HepG2 (cell line): Measurements from ENCODE around the gene KISS1. TPM values are rescaled to one million over a fixed set of nuclear protein-coding genes. Genes with fewer than 3 reads are reported as not detected.

Experiments used
- ATAC-seq: fragments of 200-7000 bp; cut with Tn5 transposase; 3 replicates; pipeline ENCODE4 v1.9.1; 2020; ENCODE audit warnings: mild to moderate bottlenecking, moderate library complexity
- BruUV-seq: library from RNA; stranded (reverse); fragments of 400-500 nt; replicated peaks from 2 replicates; lab custom pipeline; 2021; lab: Mats Ljungman, UMichigan
- CTCF ChIA-PET: fragments of 300-600 bp; formaldehyde crosslinking; extraction: SDS; loops from one replicate; lab custom pipeline; 2021; ENCODE audit warnings: low total read pairs, inconsistent platforms, low intra/inter-chr PET ratio; lab: Yijun Ruan, JAX
- POLR2A ChIA-PET: fragments of 350-600 bp; sonication (Branson Sonifier 250); formaldehyde crosslinking; loops from one replicate; lab custom pipeline; 2020; ENCODE audit warnings: antibody characterized with exemption, inconsistent platforms; lab: Yijun Ruan, JAX
- DNase-seq: peaks from one replicate; pipeline ENCODE4 v3.0.0-alpha.2; 2015; ENCODE audit warnings: low spot score
- FAIRE-seq: peaks from 3 replicates; lab custom pipeline; 2011; peaks lifted over from hg19 to GRCh38; lab: Jason Lieb, UNC
- H2AFZ ChIP-seq: one replicate; pipeline ENCODE4 v1.6.1; 2011; ENCODE audit warnings: low read length, inconsistent platforms
- H3K27ac ChIP-seq: fragments of 300-600 bp; 3 replicates; pipeline ENCODE4 v1.8.0; 2011; ENCODE audit warnings: mixed run types, mild to moderate bottlenecking, mixed read lengths, low read length, inconsistent platforms; ENCODE audit not compliant: insufficient read depth; ENCODE audit errors: extremely low read length
- H3K27me3 ChIP-seq, 2 experiments: fragments of 200-600 bp in 1 of 2; 2 replicates in 1 of 2; 3 replicates in 1 of 2; pipeline versions ENCODE4 v1.6.0 to v1.8.0; 2011; ENCODE audit warnings: low read length in 2 of 2, mild to moderate bottlenecking in 2 of 2, moderate library complexity in 2 of 2, inconsistent platforms in 1 of 2; ENCODE audit not compliant: insufficient read depth in 2 of 2, control insufficient read depth in 1 of 2
- H3K36me3 ChIP-seq, 2 experiments: fragments of 200-600 bp in 1 of 2; replicated peaks in 1 of 2; 2 replicates in 1 of 2; 3 replicates in 1 of 2; pipeline versions ENCODE4 v1.5.1 to v1.8.0; 2011; ENCODE audit warnings: low read length in 2 of 2, inconsistent platforms in 1 of 2; ENCODE audit not compliant: insufficient read depth in 2 of 2, control insufficient read depth in 1 of 2
- H3K4me1 ChIP-seq: 2 replicates; pipeline ENCODE4 v1.5.1; 2012; ENCODE audit warnings: low read length, inconsistent platforms; ENCODE audit not compliant: insufficient read depth
- H3K4me2 ChIP-seq: 2 replicates; pipeline ENCODE4 v1.6.0; 2011; ENCODE audit warnings: low read depth, low read length, inconsistent platforms
- H3K4me3 ChIP-seq, 3 experiments: fragments of 200-600 bp in 1 of 3; sonication (generic), shearing (Covaris generic) in 1 of 3; replicated peaks in 1 of 3; 2 replicates each; pipeline ENCODE4 v1.5.1; 2011 to 2016; ENCODE audit warnings: low read length in 3 of 3, inconsistent platforms in 2 of 3, low read depth in 2 of 3, mild to moderate bottlenecking in 2 of 3, control low read depth in 1 of 3, mixed read lengths in 1 of 3; ENCODE audit not compliant: insufficient read depth in 1 of 3
- H3K79me2 ChIP-seq: one replicate; pipeline ENCODE4 v1.6.1; 2011; ENCODE audit warnings: low read length, inconsistent platforms; ENCODE audit not compliant: insufficient read depth
- H3K9ac ChIP-seq: 2 replicates; pipeline ENCODE4 v1.6.0; 2011; ENCODE audit warnings: mild to moderate bottlenecking, low read depth, low read length, inconsistent platforms; ENCODE audit not compliant: insufficient read depth
- H3K9me3 ChIP-seq: 2 replicates; pipeline ENCODE4 v1.5.1; 2012; ENCODE audit warnings: mild to moderate bottlenecking, low read length
- H4K20me1 ChIP-seq: 2 replicates; pipeline ENCODE4 v1.6.0; 2011; ENCODE audit warnings: inconsistent platforms, mild to moderate bottlenecking, low read length, moderate library complexity; ENCODE audit not compliant: insufficient read depth
- AGO2 ChIP-seq: fragments of 200-400 bp; formaldehyde crosslinking; optimal IDR thresholded peaks from 2 replicates; pipeline ENCODE3; 2017; ENCODE audit warnings: mild to moderate bottlenecking, low read depth, low read length, moderate library complexity
- CEBPG ChIP-seq: IDR thresholded peaks from 2 replicates; pipeline ENCODE4 v1.6.1; 2016
- SAP130 ChIP-seq: IDR thresholded peaks from 2 replicates; pipeline ENCODE4 v1.6.1; 2016; ENCODE audit warnings: low read depth
- TAF15 ChIP-seq: fragments of 200-400 bp; formaldehyde crosslinking; IDR thresholded peaks from one replicate; pipeline ENCODE4 v1.6.1; 2018; ENCODE audit warnings: mild to moderate bottlenecking, low read depth, low read length; ENCODE audit not compliant: poor library complexity, severe bottlenecking
- TBL1XR1 ChIP-seq: fragments of 150-350 bp; IDR thresholded peaks from 2 replicates; pipeline ENCODE4 v1.6.1; 2014; ENCODE audit warnings: borderline replicate concordance, low read length; ENCODE audit not compliant: partially characterized antibody
- ZBTB42 ChIP-seq: sonication (generic); formaldehyde crosslinking; IDR thresholded peaks from 2 replicates; pipeline ENCODE4 v1.5.0; 2020; ENCODE audit warnings: mild to moderate bottlenecking, missing genetic modification reagents
- ZNF562 ChIP-seq: sonication (generic); formaldehyde crosslinking; IDR thresholded peaks from 2 replicates; pipeline ENCODE4 v1.8.0; 2022; ENCODE audit warnings: missing genetic modification reagents, borderline replicate concordance
- ZNF878 ChIP-seq: sonication (generic); formaldehyde crosslinking; IDR thresholded peaks from 2 replicates; pipeline ENCODE4 v1.8.1; 2023; ENCODE audit warnings: mild to moderate bottlenecking, missing genetic modification reagents, moderate library complexity
- WGBS: methylation state at CpG from one replicate; pipeline ENCODE4 v1.1.6; 2017; ENCODE audit warnings: low lambda C conversion rate; 5-methylcytosine and 5-hydroxymethylcytosine counted together
- in situ Hi-C: cut with HindIII; loops from 2 replicates; pipeline ENCODE4 v1.10.0; 2017; ENCODE audit warnings: low pct_unique_long_range_greater_than_20kb; ENCODE audit not compliant: extremely low pct_ligation_motif_present
- intact Hi-C: fragments of 100-400 bp; cut with micrococcal nuclease; formaldehyde crosslinking; loops from one replicate; pipeline ENCODE4 v1.10.0; 2022; ENCODE audit not compliant: unreplicated experiment
- polyA plus RNA-seq, 8 experiments: library from polyadenylated mRNA; depleted of rRNA in 3 of 8; stranded (reverse) in 7 of 8; unstranded in 1 of 8; fragments of >200 nt; fragmentation: Illumina TruSeq in 4 of 8; extraction: Trizol in 4 of 8; gene quantifications; 2 replicates each; pipeline versions ENCODE4 v1.2.1 to v1.2.3, GENCODE V29; 2011 to 2016; ENCODE audit warnings: low read depth in 4 of 8, missing spikeins in 1 of 8, mixed read lengths in 1 of 8; ENCODE audit not compliant: insufficient read depth in 1 of 8
- total RNA-seq, 5 experiments: library from RNA; depleted of rRNA; stranded (reverse); fragments of >200 nt; fragmentation: Illumina TruSeq; extraction: Trizol; gene quantifications; 2 replicates each; pipeline ENCODE4 v1.2.3, GENCODE V29; 2016; ENCODE audit warnings: low read depth in 1 of 5
- TF ChIP-seq, protein P1 (sequence below): sonication (generic); formaldehyde crosslinking; IDR thresholded peaks from 2 replicates; pipeline ENCODE4 v1.4.0; 2020; ENCODE audit warnings: mild to moderate bottlenecking, missing genetic modification reagents
- TF ChIP-seq, protein P2 (sequence below): sonication (generic); formaldehyde crosslinking; IDR thresholded peaks from 2 replicates; pipeline ENCODE4 v1.5.1; 2020; ENCODE audit warnings: mild to moderate bottlenecking, missing genetic modification reagents

KISS1 gene
- total and polyA plus RNA-seq, 2 of the 13 experiments (the other 11 are each of a cell fraction or from before 2014, with no cell fraction given), result 0.24 to 0.80 TPM

DNA sequence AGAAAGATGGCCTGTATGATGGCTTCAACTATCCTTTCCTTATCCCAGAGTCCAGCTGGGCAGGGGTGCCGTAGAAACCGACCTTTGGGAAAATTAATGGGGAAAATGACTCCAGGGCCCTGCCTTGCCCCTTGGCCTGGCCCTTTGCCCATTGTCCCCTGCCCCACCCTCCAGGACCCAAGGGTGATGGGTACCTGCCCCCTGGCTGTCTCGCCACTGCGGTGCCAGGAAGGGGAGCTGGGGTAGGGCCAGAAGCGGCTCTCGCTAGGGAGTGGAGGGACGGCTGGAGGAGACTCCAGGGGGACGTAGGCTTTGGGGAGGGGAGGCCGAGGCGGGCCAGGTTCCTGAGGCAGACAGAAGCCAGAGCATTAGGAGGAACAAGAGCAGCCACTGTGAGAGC lies 46.6 kb upstream of the KISS1 start:
- Histone ChIP-seq H3K27ac (no peak overlapping the region), H3K79me2 (no peaks in the 10 kb centered on the region), H3K9ac (no peak overlapping the region), H2AFZ (no peak overlapping the region), H3K36me3 (peaks cover 7 to 12% of the 10 kb centered on the region in 2 experiments; a peak in 2 of 5 replicates), H3K27me3 (no peaks in the 10 kb centered on the region), H3K4me1 (no peaks in the 10 kb centered on the region), H3K4me3 (no peak overlapping the region), H4K20me1 (no peaks in the 10 kb centered on the region), H3K4me2 (no peak overlapping the region), H3K9me3 (no peaks in the 10 kb centered on the region)
- WGBS, result 98% methylated on average over 8 of the region's 10 CpGs
- ATAC-seq, result no peak
- TF ChIP-seq SAP130 (CRISPR knock-in tag) (no peak), AGO2 (peak; percentile 19)
- TF ChIP-seq, protein P1, sequence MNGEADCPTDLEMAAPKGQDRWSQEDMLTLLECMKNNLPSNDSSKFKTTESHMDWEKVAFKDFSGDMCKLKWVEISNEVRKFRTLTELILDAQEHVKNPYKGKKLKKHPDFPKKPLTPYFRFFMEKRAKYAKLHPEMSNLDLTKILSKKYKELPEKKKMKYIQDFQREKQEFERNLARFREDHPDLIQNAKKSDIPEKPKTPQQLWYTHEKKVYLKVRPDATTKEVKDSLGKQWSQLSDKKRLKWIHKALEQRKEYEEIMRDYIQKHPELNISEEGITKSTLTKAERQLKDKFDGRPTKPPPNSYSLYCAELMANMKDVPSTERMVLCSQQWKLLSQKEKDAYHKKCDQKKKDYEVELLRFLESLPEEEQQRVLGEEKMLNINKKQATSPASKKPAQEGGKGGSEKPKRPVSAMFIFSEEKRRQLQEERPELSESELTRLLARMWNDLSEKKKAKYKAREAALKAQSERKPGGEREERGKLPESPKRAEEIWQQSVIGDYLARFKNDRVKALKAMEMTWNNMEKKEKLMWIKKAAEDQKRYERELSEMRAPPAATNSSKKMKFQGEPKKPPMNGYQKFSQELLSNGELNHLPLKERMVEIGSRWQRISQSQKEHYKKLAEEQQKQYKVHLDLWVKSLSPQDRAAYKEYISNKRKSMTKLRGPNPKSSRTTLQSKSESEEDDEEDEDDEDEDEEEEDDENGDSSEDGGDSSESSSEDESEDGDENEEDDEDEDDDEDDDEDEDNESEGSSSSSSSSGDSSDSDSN, result no peak
- no TSS peak for BruUV-seq
- in situ Hi-C loops (no loop called here), intact Hi-C loops (no loop called here)
- ChIA-PET POLR2A (no interaction called here), CTCF (no interaction called here)
- DNase-seq, result no peak
- FAIRE-seq, result no peak

DNA sequence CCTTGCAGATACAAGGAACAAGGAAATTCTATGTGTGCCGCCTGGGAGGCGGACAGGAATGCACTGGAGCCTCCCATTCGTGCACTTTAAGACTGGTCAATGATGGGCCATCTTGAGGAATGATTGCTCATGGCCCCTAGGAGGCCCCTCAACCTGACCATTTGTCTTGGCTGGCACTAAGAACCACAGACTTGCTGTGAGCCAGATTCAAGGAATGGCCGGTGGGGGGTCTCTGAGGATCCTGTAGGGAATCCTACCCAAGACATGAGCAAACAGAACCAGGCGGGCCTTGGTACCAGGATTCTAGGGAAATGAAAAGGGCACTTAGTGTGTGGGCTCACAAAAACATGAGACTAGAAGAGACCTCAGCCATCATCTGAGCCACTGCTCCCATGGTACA lies 45.6 kb upstream of the KISS1 start:
- Histone ChIP-seq H3K27me3 (no peaks in the 10 kb centered on the region), H3K79me2 (no peaks in the 10 kb centered on the region), H4K20me1 (no peaks in the 10 kb centered on the region), H3K27ac (no peak overlapping the region), H3K4me2 (no peak overlapping the region), H3K9me3 (no peaks in the 10 kb centered on the region), H3K4me3 (no peak overlapping the region), H3K36me3 (peaks cover 7 to 12% of the 10 kb centered on the region in 2 experiments; a peak in 2 of 5 replicates)
- WGBS, result 85% methylated on average over 5 of the region's 5 CpGs
- in situ Hi-C loops, result no loop called here
- ATAC-seq (no peak), DNase-seq (no peak), FAIRE-seq (no peak)
- BruUV-seq, result no TSS peak
- CTCF ChIA-PET, result no interaction called here
- no peak for TF ChIP-seq ZNF562 (CRISPR knock-in tag)
- no peak for TF ChIP-seq CEBPG (CRISPR knock-in tag)
- no peak for TF ChIP-seq TBL1XR1
- TF ChIP-seq, protein P2, sequence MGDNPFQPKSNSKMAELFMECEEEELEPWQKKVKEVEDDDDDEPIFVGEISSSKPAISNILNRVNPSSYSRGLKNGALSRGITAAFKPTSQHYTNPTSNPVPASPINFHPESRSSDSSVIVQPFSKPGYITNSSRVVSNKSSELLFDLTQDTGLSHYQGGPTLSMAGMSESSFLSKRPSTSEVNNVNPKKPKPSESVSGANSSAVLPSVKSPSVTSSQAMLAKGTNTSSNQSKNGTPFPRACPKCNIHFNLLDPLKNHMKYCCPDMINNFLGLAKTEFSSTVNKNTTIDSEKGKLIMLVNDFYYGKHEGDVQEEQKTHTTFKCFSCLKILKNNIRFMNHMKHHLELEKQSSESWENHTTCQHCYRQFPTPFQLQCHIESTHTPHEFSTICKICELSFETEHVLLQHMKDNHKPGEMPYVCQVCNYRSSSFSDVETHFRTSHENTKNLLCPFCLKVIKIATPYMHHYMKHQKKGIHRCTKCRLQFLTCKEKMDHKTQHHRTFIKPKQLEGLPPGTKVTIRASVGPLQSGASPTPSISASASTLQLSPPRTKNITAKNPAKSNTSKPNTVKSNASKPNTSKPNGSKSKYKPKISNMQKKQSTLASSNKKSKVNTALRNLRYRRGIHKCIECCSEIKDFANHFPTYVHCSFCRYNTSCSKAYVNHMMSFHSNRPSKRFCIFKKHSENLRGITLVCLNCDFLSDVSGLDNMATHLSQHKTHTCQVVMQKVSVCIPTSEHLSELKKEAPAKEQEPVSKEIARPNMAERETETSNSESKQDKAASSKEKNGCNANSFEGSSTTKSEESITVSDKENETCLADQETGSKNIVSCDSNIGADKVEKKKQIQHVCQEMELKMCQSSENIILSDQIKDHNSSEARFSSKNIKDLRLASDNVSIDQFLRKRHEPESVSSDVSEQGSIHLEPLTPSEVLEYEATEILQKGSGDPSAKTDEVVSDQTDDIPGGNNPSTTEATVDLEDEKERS (CRISPR knock-in tag), result no peak
- TF ChIP-seq ZBTB42, result no peak
- TF ChIP-seq TAF15, result no peak
- no peak for TF ChIP-seq ZNF878
- TF ChIP-seq, all 625 proteins: peak for 0
- Histone ChIP-seq H2AFZ (no peak overlapping the region), H3K4me1 (no peaks in the 10 kb centered on the region), H3K9ac (no peak overlapping the region)
- intact Hi-C loops, result no loop called here
- POLR2A ChIA-PET, result no interaction called here
